ENCODE measurements around the gene SFMBT2. TPM values are rescaled to one million over a fixed set of nuclear protein-coding genes. Genes with fewer than 3 reads are reported as not detected.
"Not testable (repeated sequence)": the region's sequence is repeated elsewhere in the genome, so short reads cannot be mapped to it uniquely, and the experiment has no call there.

The SFMBT2 gene
- total and polyA plus RNA-seq, 5 donors from 2014 or later: 1.3 to 21.2 (median 1.6) TPM

DNA sequence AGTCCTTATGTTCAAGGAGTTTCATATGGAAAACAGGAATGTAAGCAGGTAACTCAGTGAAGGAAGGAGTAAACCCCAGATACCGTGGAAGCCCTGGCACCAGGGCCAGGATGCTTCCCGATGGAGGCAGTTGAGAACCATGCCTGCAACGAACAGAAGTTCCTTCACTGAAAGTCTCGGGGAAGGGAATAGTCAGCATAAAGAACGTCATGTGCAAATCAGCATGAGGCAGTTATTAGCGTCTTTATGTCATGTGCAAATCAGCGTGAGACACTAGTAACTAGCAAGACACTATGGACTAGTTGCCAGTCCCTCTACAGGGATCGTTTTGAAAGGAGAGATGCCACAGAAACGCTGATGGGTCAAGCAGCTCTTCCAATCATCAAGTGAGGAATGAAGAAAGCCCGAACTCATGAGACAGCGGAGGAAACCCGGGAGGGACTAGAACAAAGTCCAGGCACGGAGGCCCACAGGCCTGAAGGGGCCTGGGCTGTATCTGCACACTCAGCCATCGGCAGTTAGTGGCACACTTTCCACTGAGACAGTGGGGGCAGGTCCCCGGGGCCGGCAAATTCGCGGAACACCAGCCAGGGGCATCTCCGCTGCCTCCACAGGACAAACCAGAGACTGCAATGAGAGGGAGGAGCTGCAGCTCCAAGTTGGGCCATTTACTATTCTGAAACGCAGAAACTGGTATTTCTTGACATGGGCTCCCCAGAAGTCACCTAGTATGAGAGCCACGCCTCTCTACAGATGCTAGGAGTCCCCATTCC, 109.6 kb downstream of the SFMBT2 start:
- Histone ChIP-seq H3K9me3 (ENCODE audit: control insufficient read depth in 2 of 2, low read length in 2 of 2) (no peaks in the 10 kb centered on the region), H3K27me3 (ENCODE audit: control insufficient read depth, insufficient read depth, low read length) (no peaks in the 10 kb centered on the region), H3K27ac (ENCODE audit: insufficient read depth, low read length, poor library complexity, severe bottlenecking) (no peak overlapping the region), H3K36me3 (ENCODE audit: control insufficient read depth, insufficient read depth, low read length) (no peaks in the 10 kb centered on the region), H3K4me3 (ENCODE audit: low read depth, low read length) (no peak overlapping the region), H3K4me1 (ENCODE audit: control insufficient read depth, insufficient read depth, low read length, poor library complexity, severe bottlenecking) (no peaks in the 10 kb centered on the region)
- H3K36me3 Mint-ChIP-seq: peaks cover 23% of the 10 kb centered on the region
- H3K9me3 Mint-ChIP-seq: peaks cover 0 to 7% (median 0%) of the 10 kb centered on the region in 7 donors
- no peak overlapping the region for H3K4me3 Mint-ChIP-seq
- DNase-seq (no peak), ATAC-seq (ENCODE audit: low read depth in 2 of 2) (no peak)
- H3K27ac Mint-ChIP-seq: peak overlapping the region in 1 of 3 donors; percentile 14
- H3K27me3 Mint-ChIP-seq: no peaks in the 10 kb centered on the region
- H3K4me1 Mint-ChIP-seq: peaks cover 11 to 56% (median 34%) of the 10 kb centered on the region in 4 donors

GRCh38 chr10:7300384-7300971, 110.4 kb downstream of the SFMBT2 start:
- H3K4me3 Mint-ChIP-seq: no peak overlapping the region
- peak overlapping the region in 1 of 3 donors; percentile 14 for H3K27ac Mint-ChIP-seq
- H3K9me3 Mint-ChIP-seq: peaks cover 0 to 7% (median 0%) of the 10 kb centered on the region in 7 donors
- Histone ChIP-seq H3K36me3 (ENCODE audit: control insufficient read depth, insufficient read depth, low read length) (no peaks in the 10 kb centered on the region), H3K4me3 (ENCODE audit: low read depth, low read length) (no peak overlapping the region), H3K9me3 (ENCODE audit: control insufficient read depth in 2 of 2, low read length in 2 of 2) (no peaks in the 10 kb centered on the region), H3K27me3 (ENCODE audit: control insufficient read depth, insufficient read depth, low read length) (no peaks in the 10 kb centered on the region), H3K4me1 (ENCODE audit: control insufficient read depth, insufficient read depth, low read length, poor library complexity, severe bottlenecking) (no peaks in the 10 kb centered on the region), H3K27ac (ENCODE audit: insufficient read depth, low read length, poor library complexity, severe bottlenecking) (no peak overlapping the region)
- H3K36me3 Mint-ChIP-seq: peaks cover 23% of the 10 kb centered on the region
- ATAC-seq (ENCODE audit: low read depth in 2 of 2) (no peak), DNase-seq (no peak)
- H3K27me3 Mint-ChIP-seq: no peaks in the 10 kb centered on the region
- H3K4me1 Mint-ChIP-seq: peaks cover 11 to 55% (median 37%) of the 10 kb centered on the region in 4 donors

DNA sequence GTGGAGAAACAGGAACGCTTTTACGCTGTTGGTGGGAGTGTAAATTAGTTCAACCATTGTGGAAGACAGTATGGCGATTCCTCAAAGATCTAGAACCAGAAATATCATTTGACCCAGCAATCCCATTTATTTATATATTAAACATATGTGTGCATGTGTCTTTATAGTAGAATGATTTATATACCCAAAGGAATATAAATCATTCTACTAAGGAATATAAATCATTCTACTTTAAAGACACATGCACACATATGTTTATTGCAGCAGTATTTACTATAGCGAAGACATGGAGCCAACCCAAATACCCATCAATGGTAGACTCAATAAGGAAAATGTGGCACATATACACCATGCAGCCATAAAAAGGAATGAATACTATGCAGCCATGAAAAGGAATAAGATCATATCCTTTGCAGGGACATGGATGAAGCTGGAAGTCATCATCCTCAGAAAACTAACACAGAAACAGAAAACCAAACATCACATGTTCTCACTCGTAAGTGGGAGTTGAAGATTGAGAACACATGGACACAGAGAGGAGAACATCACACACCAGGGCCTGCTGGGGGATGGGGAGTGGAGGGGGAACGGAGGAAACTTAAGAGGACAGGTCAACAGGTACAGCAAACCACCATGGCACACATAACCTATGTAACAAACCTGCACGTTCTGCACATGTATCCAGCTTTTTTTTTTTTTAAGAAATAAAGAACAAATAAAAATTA, 111.1 kb downstream of the SFMBT2 start:
- not testable (repeated sequence) for H3K27ac Mint-ChIP-seq; H3K4me1 ChIP-seq (ENCODE audit: control insufficient read depth, insufficient read depth, low read length, poor library complexity, severe bottlenecking)
- peaks cover 12 to 54% (median 35%) of the 10 kb centered on the region in 4 donors for H3K4me1 Mint-ChIP-seq

GRCh38 chr10:7298495-7298894, 112.3 kb downstream of the SFMBT2 start:
- Mint-ChIP-seq H3K27ac (peak overlapping the region in 2 of 3 donors; percentile 27 to 40), H3K4me1 (peaks cover 13 to 45% (median 39%) of the 10 kb centered on the region in 4 donors), H3K27me3 (no peaks in the 10 kb centered on the region), H3K9me3 (peaks cover 0 to 7% (median 0%) of the 10 kb centered on the region in 7 donors), H3K4me3 (no peak overlapping the region), H3K36me3 (peaks cover 23% of the 10 kb centered on the region)
- DNase-seq (no peak), ATAC-seq (ENCODE audit: low read depth in 2 of 2) (no peak)
- Histone ChIP-seq H3K4me1 (ENCODE audit: control insufficient read depth, insufficient read depth, low read length, poor library complexity, severe bottlenecking) (no peaks in the 10 kb centered on the region), H3K36me3 (ENCODE audit: control insufficient read depth, insufficient read depth, low read length) (no peaks in the 10 kb centered on the region), H3K27me3 (ENCODE audit: control insufficient read depth, insufficient read depth, low read length) (no peaks in the 10 kb centered on the region), H3K4me3 (ENCODE audit: low read depth, low read length) (no peak overlapping the region), H3K9me3 (ENCODE audit: control insufficient read depth in 2 of 2, low read length in 2 of 2) (no peaks in the 10 kb centered on the region), H3K27ac (ENCODE audit: insufficient read depth, low read length, poor library complexity, severe bottlenecking) (no peak overlapping the region)

More for the DNA sequence above, 111.1 kb downstream of the SFMBT2 start:
- not testable (repeated sequence) for H3K27me3 ChIP-seq (ENCODE audit: control insufficient read depth, insufficient read depth, low read length); H3K9me3 ChIP-seq (ENCODE audit: control insufficient read depth in 2 of 2, low read length in 2 of 2); DNase-seq; H3K36me3 ChIP-seq (ENCODE audit: control insufficient read depth, insufficient read depth, low read length); H3K4me3 ChIP-seq (ENCODE audit: low read depth, low read length); ATAC-seq (ENCODE audit: low read depth in 2 of 2); H3K4me3 Mint-ChIP-seq; H3K9me3 Mint-ChIP-seq; H3K27ac ChIP-seq (ENCODE audit: insufficient read depth, low read length, poor library complexity, severe bottlenecking); H3K27me3 Mint-ChIP-seq
- peaks cover 23% of the 10 kb centered on the region for H3K36me3 Mint-ChIP-seq

DNA sequence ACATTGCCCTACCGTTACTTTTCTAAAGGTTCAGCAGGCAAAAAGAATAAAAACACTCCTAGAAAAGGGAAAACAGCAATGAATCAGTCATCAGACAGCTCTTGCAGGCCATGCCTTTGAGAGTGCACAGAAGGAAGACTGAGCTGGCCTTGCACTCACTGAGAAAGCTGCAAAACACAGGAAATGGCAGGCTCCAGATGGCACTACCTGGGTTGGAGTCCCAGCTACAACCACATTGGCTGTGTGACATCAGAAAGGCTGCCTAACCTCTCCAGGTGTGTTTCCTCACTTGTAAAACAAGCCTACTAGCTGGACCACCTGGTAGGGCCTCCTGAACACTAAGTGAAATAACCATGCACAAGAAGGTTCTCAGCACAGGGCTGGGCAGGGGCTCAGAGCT, 113.7 kb downstream of the SFMBT2 start:
- Mint-ChIP-seq H3K4me1 (peaks cover 3 to 47% (median 30%) of the 10 kb centered on the region in 4 donors), H3K27me3 (no peaks in the 10 kb centered on the region), H3K9me3 (peaks cover 0 to 7% (median 0%) of the 10 kb centered on the region in 7 donors), H3K4me3 (no peak overlapping the region), H3K27ac (peak overlapping the region in 1 of 3 donors; percentile 46), H3K36me3 (peaks cover 15% of the 10 kb centered on the region)
- Histone ChIP-seq H3K27me3 (ENCODE audit: control insufficient read depth, insufficient read depth, low read length) (no peaks in the 10 kb centered on the region), H3K9me3 (ENCODE audit: control insufficient read depth in 2 of 2, low read length in 2 of 2) (no peaks in the 10 kb centered on the region), H3K4me1 (ENCODE audit: control insufficient read depth, insufficient read depth, low read length, poor library complexity, severe bottlenecking) (no peaks in the 10 kb centered on the region), H3K27ac (ENCODE audit: insufficient read depth, low read length, poor library complexity, severe bottlenecking) (no peak overlapping the region), H3K36me3 (ENCODE audit: control insufficient read depth, insufficient read depth, low read length) (no peaks in the 10 kb centered on the region), H3K4me3 (ENCODE audit: low read depth, low read length) (no peak overlapping the region)
- ATAC-seq (ENCODE audit: low read depth in 2 of 2): peak; percentile 47 to 48
- DNase-seq: peak in 1 of 3 donors; percentile 39

DNA sequence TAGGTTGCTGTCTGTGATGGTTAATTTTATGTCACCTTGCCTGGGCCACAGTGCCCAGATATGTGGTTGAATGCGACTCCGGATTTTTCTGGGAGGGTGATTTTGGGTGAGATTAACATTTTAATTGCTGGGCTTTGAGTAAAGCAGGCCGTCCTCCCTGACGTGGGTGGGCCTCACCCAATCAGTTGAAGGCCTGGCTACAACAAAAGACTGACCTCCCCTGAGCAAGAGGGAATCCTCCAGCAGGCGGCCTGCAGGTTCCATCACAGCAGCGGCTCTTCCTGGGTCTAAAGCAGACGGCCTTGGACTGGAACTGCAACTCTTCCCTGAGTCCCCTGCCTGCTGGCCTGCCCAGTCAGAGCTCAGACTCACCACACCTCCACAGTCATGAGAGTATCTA, 114.2 kb downstream of the SFMBT2 start:
- H3K27me3 Mint-ChIP-seq: no peaks in the 10 kb centered on the region
- no peaks in the 10 kb centered on the region for H3K9me3 ChIP-seq (ENCODE audit: control insufficient read depth in 2 of 2, low read length in 2 of 2)
- H3K4me1 Mint-ChIP-seq: peaks cover 3 to 43% (median 28%) of the 10 kb centered on the region in 4 donors
- peak overlapping the region in 1 of 3 donors; percentile 14 for H3K27ac Mint-ChIP-seq
- no peak for ATAC-seq (ENCODE audit: low read depth in 2 of 2)
- no peak for DNase-seq
- H3K27ac ChIP-seq (ENCODE audit: insufficient read depth, low read length, poor library complexity, severe bottlenecking): no peak overlapping the region
- no peak overlapping the region for H3K4me3 ChIP-seq (ENCODE audit: low read depth, low read length)
- H3K36me3 Mint-ChIP-seq: peaks cover 13% of the 10 kb centered on the region
- peaks cover 0 to 5% (median 0%) of the 10 kb centered on the region in 7 donors for H3K9me3 Mint-ChIP-seq
- H3K4me3 Mint-ChIP-seq: no peak overlapping the region
- no peaks in the 10 kb centered on the region for H3K4me1 ChIP-seq (ENCODE audit: control insufficient read depth, insufficient read depth, low read length, poor library complexity, severe bottlenecking)
- H3K27me3 ChIP-seq (ENCODE audit: control insufficient read depth, insufficient read depth, low read length): no peaks in the 10 kb centered on the region
- no peaks in the 10 kb centered on the region for H3K36me3 ChIP-seq (ENCODE audit: control insufficient read depth, insufficient read depth, low read length)

- H3K4me3 Mint-ChIP-seq: no peak overlapping the region
- peaks cover 16% of the 10 kb centered on the region for H3K36me3 Mint-ChIP-seq
- peak overlapping the region in 1 of 3 donors; percentile 7 for H3K27ac Mint-ChIP-seq
- no peaks in the 10 kb centered on the region for H3K27me3 Mint-ChIP-seq
- Histone ChIP-seq H3K27me3 (ENCODE audit: control insufficient read depth, insufficient read depth, low read length) (no peaks in the 10 kb centered on the region), H3K36me3 (ENCODE audit: control insufficient read depth, insufficient read depth, low read length) (no peaks in the 10 kb centered on the region), H3K4me3 (ENCODE audit: low read depth, low read length) (no peak overlapping the region), H3K9me3 (ENCODE audit: control insufficient read depth in 2 of 2, low read length in 2 of 2) (no peaks in the 10 kb centered on the region), H3K27ac (ENCODE audit: insufficient read depth, low read length, poor library complexity, severe bottlenecking) (no peak overlapping the region), H3K4me1 (ENCODE audit: control insufficient read depth, insufficient read depth, low read length, poor library complexity, severe bottlenecking) (no peaks in the 10 kb centered on the region)
- peaks cover 3 to 46% (median 29%) of the 10 kb centered on the region in 4 donors for H3K4me1 Mint-ChIP-seq
- peaks cover 0 to 5% (median 0%) of the 10 kb centered on the region in 7 donors for H3K9me3 Mint-ChIP-seq
- ATAC-seq (ENCODE audit: low read depth in 2 of 2): no peak
- no peak for DNase-seq
These were observed 114.8 kb downstream of the SFMBT2 start for GRCh38 chr10:7296076-7296475.
